ENCODE data around the gene SRPRA.

GRCh38 chr11:126225295-126225665 lies 43.4 kb downstream of the SRPRA start:
- TF ChIP-seq RAD21 (IDR thresholded peaks at IDR 0.05; ENCODE audit: low read depth) = no peak
- no peak for TF ChIP-seq TEAD4 (IDR thresholded peaks at IDR 0.05)
- TF ChIP-seq ZBTB7A (IDR thresholded peaks at IDR 0.05; ENCODE audit: low read depth) = no peak
- TF ChIP-seq CREB1 (IDR thresholded peaks at IDR 0.05; ENCODE audit: low read depth) = no peak
- no peak for TF ChIP-seq TAF1 (IDR thresholded peaks at IDR 0.05; ENCODE audit: low read depth)

All from Ishikawa (cell line).